ENCODE results near the gene SULT6B1.

GRCh38 chr2:37180006-37180639 is 8.3 kb downstream of the SULT6B1 start:
- TF ChIP-seq, protein P1, sequence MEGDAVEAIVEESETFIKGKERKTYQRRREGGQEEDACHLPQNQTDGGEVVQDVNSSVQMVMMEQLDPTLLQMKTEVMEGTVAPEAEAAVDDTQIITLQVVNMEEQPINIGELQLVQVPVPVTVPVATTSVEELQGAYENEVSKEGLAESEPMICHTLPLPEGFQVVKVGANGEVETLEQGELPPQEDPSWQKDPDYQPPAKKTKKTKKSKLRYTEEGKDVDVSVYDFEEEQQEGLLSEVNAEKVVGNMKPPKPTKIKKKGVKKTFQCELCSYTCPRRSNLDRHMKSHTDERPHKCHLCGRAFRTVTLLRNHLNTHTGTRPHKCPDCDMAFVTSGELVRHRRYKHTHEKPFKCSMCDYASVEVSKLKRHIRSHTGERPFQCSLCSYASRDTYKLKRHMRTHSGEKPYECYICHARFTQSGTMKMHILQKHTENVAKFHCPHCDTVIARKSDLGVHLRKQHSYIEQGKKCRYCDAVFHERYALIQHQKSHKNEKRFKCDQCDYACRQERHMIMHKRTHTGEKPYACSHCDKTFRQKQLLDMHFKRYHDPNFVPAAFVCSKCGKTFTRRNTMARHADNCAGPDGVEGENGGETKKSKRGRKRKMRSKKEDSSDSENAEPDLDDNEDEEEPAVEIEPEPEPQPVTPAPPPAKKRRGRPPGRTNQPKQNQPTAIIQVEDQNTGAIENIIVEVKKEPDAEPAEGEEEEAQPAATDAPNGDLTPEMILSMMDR (conservative IDR thresholded peaks at IDR 0.05; ENCODE audit: low read depth, low read length), result no peak
- TF ChIP-seq POLR2A (IDR thresholded peaks at IDR 0.05; ENCODE audit: low read depth, low read length) (no peak), RFX5 (IDR thresholded peaks at IDR 0.05; ENCODE audit: low read depth, low read length) (no peak), RAD21 (IDR thresholded peaks at IDR 0.05; ENCODE audit: low read length) (no peak), BHLHE40 (IDR thresholded peaks at IDR 0.05; ENCODE audit: low read depth, low read length) (no peak), MXI1 (IDR thresholded peaks at IDR 0.05; ENCODE audit: borderline replicate concordance, low read depth, low read length) (no peak)

Measured in IMR-90 (cell line).